GM10266 (cell line): ENCODE measurements around the gene MLLT1.

Experiments
- DNase-seq: peaks from one replicate; pipeline ENCODE4 v3.0.0; 2012; ENCODE audit errors: extremely low spot score
- TF ChIP-seq, protein P1 (sequence below): IDR thresholded peaks from 2 replicates; pipeline ENCODE4 v1.5.1; 2012; ENCODE audit warnings: mild to moderate bottlenecking, low read depth; ENCODE audit not compliant: control insufficient read depth, insufficient read depth; ENCODE audit errors: missing control alignments

The MLLT1 gene

DNA sequence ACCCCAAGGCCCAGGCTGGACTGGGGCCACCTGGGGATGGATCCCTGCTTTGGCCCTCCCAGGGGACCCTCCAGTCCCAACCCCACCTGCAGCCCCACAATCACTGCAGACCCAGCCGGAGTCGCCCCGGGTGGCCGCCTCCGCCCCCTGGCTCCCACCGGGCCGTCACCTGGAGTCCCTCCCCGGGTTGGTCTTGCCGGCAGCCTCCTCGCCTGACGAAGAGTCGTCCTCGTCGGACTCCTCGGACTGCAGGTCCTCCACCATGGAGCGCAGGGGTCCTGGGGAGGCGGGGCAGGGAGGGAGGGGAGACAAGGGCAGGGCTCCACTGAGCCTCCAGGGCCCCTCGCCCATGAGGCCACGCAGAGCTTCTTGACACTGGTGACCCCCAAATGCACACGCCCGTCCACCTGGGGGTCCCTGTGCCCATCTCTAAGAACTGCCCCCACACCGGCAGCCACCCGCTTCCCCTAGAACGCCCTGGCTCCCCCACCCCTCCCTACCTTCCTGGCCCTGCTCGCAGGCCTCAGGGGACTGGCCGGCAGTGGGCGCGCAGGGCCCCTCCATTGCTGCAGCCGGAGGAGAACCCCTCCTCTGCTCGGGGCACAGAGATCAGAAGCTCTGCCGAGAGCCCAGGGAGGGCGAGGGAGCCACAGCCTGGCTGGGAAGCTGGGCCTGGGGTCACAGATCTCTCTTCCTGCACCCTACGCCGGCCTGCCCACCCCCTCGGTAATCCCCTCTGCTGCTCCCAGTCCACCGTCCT is 63.4 kb downstream of the MLLT1 start:
- no peak for DNase-seq
- TF ChIP-seq, protein P1, sequence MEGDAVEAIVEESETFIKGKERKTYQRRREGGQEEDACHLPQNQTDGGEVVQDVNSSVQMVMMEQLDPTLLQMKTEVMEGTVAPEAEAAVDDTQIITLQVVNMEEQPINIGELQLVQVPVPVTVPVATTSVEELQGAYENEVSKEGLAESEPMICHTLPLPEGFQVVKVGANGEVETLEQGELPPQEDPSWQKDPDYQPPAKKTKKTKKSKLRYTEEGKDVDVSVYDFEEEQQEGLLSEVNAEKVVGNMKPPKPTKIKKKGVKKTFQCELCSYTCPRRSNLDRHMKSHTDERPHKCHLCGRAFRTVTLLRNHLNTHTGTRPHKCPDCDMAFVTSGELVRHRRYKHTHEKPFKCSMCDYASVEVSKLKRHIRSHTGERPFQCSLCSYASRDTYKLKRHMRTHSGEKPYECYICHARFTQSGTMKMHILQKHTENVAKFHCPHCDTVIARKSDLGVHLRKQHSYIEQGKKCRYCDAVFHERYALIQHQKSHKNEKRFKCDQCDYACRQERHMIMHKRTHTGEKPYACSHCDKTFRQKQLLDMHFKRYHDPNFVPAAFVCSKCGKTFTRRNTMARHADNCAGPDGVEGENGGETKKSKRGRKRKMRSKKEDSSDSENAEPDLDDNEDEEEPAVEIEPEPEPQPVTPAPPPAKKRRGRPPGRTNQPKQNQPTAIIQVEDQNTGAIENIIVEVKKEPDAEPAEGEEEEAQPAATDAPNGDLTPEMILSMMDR, result no peak

DNA sequence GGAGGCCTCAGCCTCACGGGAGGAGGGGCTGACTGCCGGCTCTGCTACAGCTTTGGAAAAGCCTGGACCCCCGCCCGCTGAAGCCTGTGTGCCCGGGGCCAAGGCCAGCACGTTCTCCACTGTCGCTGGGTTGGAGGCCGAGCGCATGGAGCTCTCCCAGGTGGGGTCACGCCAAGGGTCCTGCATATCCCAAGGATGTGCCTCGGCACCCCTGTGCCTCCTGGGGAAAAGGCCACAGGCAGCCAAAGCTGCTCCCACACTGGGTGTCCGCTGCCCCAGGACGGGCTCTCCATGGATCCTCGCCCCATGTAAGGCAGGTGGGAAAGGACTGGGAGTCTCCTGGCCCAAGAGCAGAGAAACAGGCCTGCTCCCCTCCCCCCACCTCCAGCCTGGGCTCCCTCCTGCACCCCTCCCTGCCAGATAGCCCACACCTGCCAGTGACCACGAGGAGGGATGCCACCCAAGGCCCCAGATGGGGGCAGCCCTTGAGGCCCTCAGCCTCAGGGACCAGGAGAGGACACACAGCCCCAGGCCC is 64.0 kb downstream of the MLLT1 start:
- TF ChIP-seq, protein P1, result no peak
- DNase-seq, result no peak

DNA sequence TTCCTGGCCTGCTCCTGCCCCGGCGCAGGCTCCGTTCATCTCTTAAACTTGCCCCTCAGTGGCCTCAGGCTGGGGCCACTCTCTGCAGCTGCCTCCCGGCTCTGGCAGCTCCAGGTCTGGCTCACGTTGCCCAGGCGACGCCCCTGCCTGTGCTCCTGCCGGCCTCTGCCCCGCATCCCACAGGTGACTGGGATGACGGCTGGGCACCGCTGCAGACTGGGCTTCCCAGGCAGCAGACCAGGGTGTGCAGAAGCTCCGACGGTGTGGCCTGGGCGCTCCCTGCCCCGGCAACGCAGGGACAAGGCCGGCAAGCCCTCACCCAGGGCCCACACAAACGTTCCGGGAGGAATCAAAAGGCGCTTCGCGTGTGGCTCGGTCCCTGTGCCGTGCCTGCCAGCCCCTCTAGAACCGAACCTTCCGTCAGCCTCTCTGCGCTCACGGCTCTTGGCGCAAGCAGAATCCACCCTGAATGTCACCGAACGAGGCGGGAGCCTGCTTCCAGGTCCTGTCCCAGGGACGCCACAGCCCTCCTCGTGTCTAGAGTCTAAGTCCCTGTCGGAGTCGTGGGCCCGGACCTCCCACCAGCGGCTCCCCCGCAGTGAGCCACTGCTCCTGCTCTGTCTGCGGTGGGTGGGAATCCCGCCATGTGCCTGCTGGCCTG is 64.8 kb downstream of the MLLT1 start:
- no peak for DNase-seq
- TF ChIP-seq, protein P1, result no peak

DNA sequence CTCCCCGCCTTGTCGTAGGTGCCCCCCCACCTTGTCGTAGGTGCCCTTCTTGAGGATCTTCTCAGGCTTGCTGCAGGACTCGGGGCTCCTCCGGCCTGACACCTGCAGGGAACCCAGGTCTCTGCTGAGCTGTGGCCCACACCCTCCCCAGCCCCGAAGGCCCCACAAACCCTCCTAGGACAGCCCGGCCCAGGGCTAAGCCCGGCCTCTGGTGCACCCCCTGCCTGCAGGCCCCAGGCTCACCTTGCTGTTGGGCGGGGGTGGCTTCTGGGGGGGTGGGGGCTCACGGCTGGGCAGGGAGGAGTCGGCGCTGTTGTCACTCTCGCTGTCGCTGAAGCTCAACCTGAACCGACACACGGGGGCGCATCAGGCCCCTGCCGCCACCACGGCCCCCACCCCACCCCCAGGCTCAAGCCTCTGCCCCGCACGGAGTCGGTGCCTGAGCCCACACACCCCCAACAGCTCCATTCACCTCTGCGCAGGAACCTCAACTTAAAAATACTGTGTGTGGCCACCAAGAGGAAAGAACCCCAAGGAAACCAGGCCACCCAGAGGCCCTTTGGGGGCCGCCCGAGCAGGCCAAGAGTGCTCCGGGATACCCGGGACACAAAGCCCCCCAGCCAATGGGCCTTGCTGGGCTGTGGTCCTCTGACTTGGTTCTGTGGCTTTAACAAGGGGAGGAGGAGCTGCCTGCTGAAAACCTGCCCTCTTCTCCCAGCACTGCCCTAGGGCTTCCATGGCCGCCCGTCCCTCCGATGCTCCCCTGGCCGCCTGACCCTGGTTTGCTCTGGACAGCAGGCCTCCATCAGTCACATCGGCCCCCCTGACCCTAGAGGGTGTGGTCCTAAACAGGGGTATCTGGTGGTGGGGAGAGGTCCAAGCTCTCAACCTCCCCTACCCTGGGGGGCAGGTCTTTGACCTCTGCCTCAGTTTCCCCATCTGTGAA is 65.8 kb downstream of the MLLT1 start:
- no peak for DNase-seq
- TF ChIP-seq, protein P1, result no peak

DNA sequence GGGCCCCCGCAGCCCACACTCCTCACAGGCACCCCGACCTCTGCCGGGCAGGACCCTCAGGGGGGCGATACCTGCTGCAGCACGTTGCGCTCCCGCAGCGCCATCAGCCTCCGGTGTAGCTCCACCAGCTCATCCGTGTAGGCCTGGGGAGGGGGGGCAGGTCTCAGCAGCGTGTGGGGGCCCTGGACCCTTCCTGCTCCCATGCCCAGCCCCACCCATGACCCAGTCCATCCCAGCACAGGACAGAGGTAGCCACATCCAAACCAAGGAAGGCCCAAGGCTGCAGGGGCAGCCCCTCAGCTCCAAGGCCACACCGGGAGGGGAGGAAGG is 66.5 kb downstream of the MLLT1 start:
- TF ChIP-seq, protein P1, result no peak

DNA sequence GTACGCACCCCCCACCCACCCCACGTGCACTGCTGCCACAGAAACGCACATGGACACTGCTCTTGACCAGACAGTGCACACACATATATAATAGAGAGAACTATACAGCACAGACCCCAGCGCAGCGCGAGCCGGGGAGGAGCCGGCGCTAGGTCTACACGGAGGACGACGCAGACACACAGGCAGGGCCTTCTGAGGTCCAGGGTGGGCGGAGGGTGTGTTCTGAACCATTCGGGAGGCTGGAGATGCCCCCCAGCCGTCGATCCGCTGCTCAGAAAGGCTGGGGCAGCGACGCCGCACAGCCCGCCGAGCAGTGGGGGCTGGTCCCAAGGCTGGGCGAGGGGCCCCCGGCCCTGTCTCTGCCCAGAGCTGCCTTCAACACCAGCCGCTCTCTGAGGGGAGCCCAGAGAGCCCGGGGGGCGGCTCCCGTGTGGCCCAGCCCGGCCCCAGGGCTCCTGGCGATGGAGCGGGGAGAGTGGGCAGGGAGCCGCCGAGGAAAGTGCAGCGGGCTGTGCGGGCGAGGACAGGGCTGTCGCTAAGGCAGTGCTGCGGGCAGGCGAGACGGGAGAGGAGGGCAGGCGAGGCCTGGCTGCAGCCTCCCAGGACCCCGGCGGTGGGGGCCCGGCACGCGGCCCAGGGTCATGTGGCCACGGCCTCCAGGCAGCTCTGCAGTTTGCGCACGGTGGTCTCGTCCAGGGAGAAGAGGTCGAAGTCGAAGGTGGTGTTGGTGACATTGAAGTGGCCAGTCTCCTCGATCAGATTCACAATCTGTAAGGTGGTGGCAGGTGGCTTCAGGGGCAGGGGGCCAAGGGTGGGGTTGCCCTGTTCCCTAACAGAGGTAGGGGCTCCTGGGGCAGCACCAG is 67.1 kb downstream of the MLLT1 start:
- no peak for DNase-seq
- TF ChIP-seq, protein P1, result no peak

More for the DNA sequence above, 66.5 kb downstream of the MLLT1 start:
- no peak for DNase-seq
